GM18858 (cell line): ENCODE results near the gene OR10G3.
"Not testable (repeated sequence)": the region's sequence is repeated elsewhere in the genome, so short reads cannot be mapped to it uniquely, and the experiment has no call there.

Experiments
- ATAC-seq: cut with Tn5 transposase; IDR thresholded peaks from one replicate; pipeline ENCODE4 v1.9.1; 2021; ENCODE audit not compliant: unreplicated experiment

OR10G3 gene

GRCh38 chr14:21579976-21580375 lies at the start of gene OR10G3:
TSS of gene OR10G3 (minus strand) at chr14:21580076. CDS start at chr14:21570744, 9,332 bp downstream.
- ATAC-seq = no peak

GRCh38 chr14:21626491-21627230 lies 46.8 kb upstream of the OR10G3 start:
- ATAC-seq = no peak

- no peak for ATAC-seq
Measured at GRCh38 chr14:21617614-21618013, 37.7 kb upstream of the OR10G3 start.

- no peak for ATAC-seq
Measured at GRCh38 chr14:21614240-21614639, 34.4 kb upstream of the OR10G3 start.

- no peak for ATAC-seq
Measured at GRCh38 chr14:21612324-21612723, 32.4 kb upstream of the OR10G3 start.

GRCh38 chr14:21602181-21602580 lies 22.3 kb upstream of the OR10G3 start:
- ATAC-seq = not testable (repeated sequence)

- ATAC-seq = no peak
Measured at GRCh38 chr14:21589317-21589716, 9.4 kb upstream of the OR10G3 start.

GRCh38 chr14:21575661-21576060 lies 4.2 kb downstream of the OR10G3 start:
- ATAC-seq = no peak

- no peak for ATAC-seq
Measured at GRCh38 chr14:21572604-21573003, 7.3 kb downstream of the OR10G3 start.

- ATAC-seq = no peak
Measured at GRCh38 chr14:21558703-21559170, 21.1 kb downstream of the OR10G3 start.

GRCh38 chr14:21557084-21557901 lies 22.6 kb downstream of the OR10G3 start:
- ATAC-seq = no peak

GRCh38 chr14:21556378-21557083 lies 23.3 kb downstream of the OR10G3 start:
- no peak for ATAC-seq

- no peak for ATAC-seq
Measured at GRCh38 chr14:21553266-21553665, 26.6 kb downstream of the OR10G3 start.

GRCh38 chr14:21544588-21544987 lies 35.3 kb downstream of the OR10G3 start:
- ATAC-seq = not testable (repeated sequence)

GRCh38 chr14:21543963-21544362 lies 35.9 kb downstream of the OR10G3 start:
- ATAC-seq = no peak

GRCh38 chr14:21543521-21543960 lies 36.3 kb downstream of the OR10G3 start:
- no peak for ATAC-seq

GRCh38 chr14:21541413-21542074 lies 38.3 kb downstream of the OR10G3 start:
- no peak for ATAC-seq

- no peak for ATAC-seq
Measured at GRCh38 chr14:21539189-21539940, 40.5 kb downstream of the OR10G3 start.

GRCh38 chr14:21537090-21537424 lies 42.8 kb downstream of the OR10G3 start:
- no peak for ATAC-seq

GRCh38 chr14:21536418-21537089 lies 43.3 kb downstream of the OR10G3 start:
- ATAC-seq = no peak
